ENCODE results near the gene ABCC5. TPM values are rescaled to one million over a fixed set of nuclear protein-coding genes. Genes with fewer than 3 reads are reported as not detected.

Gene ABCC5
- total RNA-seq, 2 experiments from 2014 or later = 13.3 to 15.6 TPM

GRCh38 chr3:183987000-183987600 is 30.6 kb downstream of the ABCC5 start:
- CTCF ChIA-PET = no interaction called here
- Mint-ChIP-seq H3K36me3 (peaks cover 25% of the 10 kb centered on the region), H3K27me3 (no peaks in the 10 kb centered on the region), H3K4me3 (no peak overlapping the region), H3K27ac (no peak overlapping the region), H3K9me3 (no peaks in the 10 kb centered on the region), H3K4me1 (ENCODE audit: low read depth) (no peaks in the 10 kb centered on the region)
- no peak for DNase-seq
- intact Hi-C loops (cut with micrococcal nuclease) = no loop called here
- POLR2A ChIA-PET = no interaction called here

- intact Hi-C loops (cut with micrococcal nuclease) = no loop called here
- ChIA-PET POLR2A (no interaction called here), CTCF (no interaction called here)
- no peaks in the 10 kb centered on the region for H3K9me3 Mint-ChIP-seq
- no peaks in the 10 kb centered on the region for H3K4me1 Mint-ChIP-seq (ENCODE audit: low read depth)
- no peaks in the 10 kb centered on the region for H3K27me3 Mint-ChIP-seq
- no peak overlapping the region for H3K27ac Mint-ChIP-seq
- H3K4me3 Mint-ChIP-seq = no peak overlapping the region
- no peak for DNase-seq
- H3K36me3 Mint-ChIP-seq = peaks cover 25% of the 10 kb centered on the region
Observed at GRCh38 chr3:183984749-183985729, 32.6 kb downstream of the ABCC5 start.

GRCh38 chr3:183984127-183984740 is 33.5 kb downstream of the ABCC5 start:
- Mint-ChIP-seq H3K27ac (no peak overlapping the region), H3K36me3 (peaks cover 25% of the 10 kb centered on the region), H3K9me3 (no peaks in the 10 kb centered on the region), H3K4me3 (no peak overlapping the region), H3K27me3 (no peaks in the 10 kb centered on the region), H3K4me1 (ENCODE audit: low read depth) (no peaks in the 10 kb centered on the region)
- ChIA-PET CTCF (no interaction called here), POLR2A (no interaction called here)
- intact Hi-C loops (cut with micrococcal nuclease) = no loop called here
- DNase-seq = no peak

- ChIA-PET POLR2A (no interaction called here), CTCF (no interaction called here)
- Mint-ChIP-seq H3K4me1 (ENCODE audit: low read depth) (no peaks in the 10 kb centered on the region), H3K36me3 (peaks cover 10% of the 10 kb centered on the region), H3K9me3 (no peaks in the 10 kb centered on the region), H3K27ac (no peak overlapping the region), H3K4me3 (no peak overlapping the region), H3K27me3 (no peaks in the 10 kb centered on the region)
- intact Hi-C loops (cut with micrococcal nuclease) = no loop called here
- DNase-seq = no peak
Observed at GRCh38 chr3:183981990-183982644, 35.6 kb downstream of the ABCC5 start.

GRCh38 chr3:183980403-183980802 is 37.3 kb downstream of the ABCC5 start:
- no peak for DNase-seq
- no peak overlapping the region for H3K27ac Mint-ChIP-seq
- CTCF ChIA-PET = no interaction called here

GRCh38 chr3:183975981-183976662 is 41.6 kb downstream of the ABCC5 start:
- H3K4me3 Mint-ChIP-seq = no peak overlapping the region
- intact Hi-C loops (cut with micrococcal nuclease) = no loop called here
- ChIA-PET POLR2A (no interaction called here), CTCF (interaction anchor here (0.6 kb wide), 2 partner anchors 30 to 41 kb away, joined by 3 read pairs; no protein-coding TSS in a partner anchor)
- no peak for DNase-seq
- no peaks in the 10 kb centered on the region for H3K27me3 Mint-ChIP-seq
- no peak overlapping the region for H3K27ac Mint-ChIP-seq
- no peaks in the 10 kb centered on the region for H3K9me3 Mint-ChIP-seq
- H3K4me1 Mint-ChIP-seq (ENCODE audit: low read depth) = no peaks in the 10 kb centered on the region
- peaks cover 6% of the 10 kb centered on the region for H3K36me3 Mint-ChIP-seq

More at GRCh38 chr3:183980403-183980802, 37.3 kb downstream of the ABCC5 start:
- Mint-ChIP-seq H3K4me3 (no peak overlapping the region), H3K36me3 (peaks cover 14% of the 10 kb centered on the region), H3K9me3 (no peaks in the 10 kb centered on the region), H3K27me3 (no peaks in the 10 kb centered on the region), H3K4me1 (ENCODE audit: low read depth) (no peaks in the 10 kb centered on the region)
- intact Hi-C loops (cut with micrococcal nuclease) = no loop called here
- POLR2A ChIA-PET = no interaction called here

GRCh38 chr3:183968666-183969245 is 48.9 kb downstream of the ABCC5 start:
- no peak for DNase-seq
- H3K36me3 Mint-ChIP-seq = peaks cover 9% of the 10 kb centered on the region
- ChIA-PET CTCF (interaction anchor here (0.7 kb wide), 1 partner anchor 780 kb away, joined by 3 read pairs; no protein-coding TSS in a partner anchor), POLR2A (no interaction called here)
- H3K27ac Mint-ChIP-seq = no peak overlapping the region
- no peaks in the 10 kb centered on the region for H3K4me1 Mint-ChIP-seq (ENCODE audit: low read depth)
- H3K4me3 Mint-ChIP-seq = no peak overlapping the region
- intact Hi-C loops (cut with micrococcal nuclease) = no loop called here
- no peaks in the 10 kb centered on the region for H3K9me3 Mint-ChIP-seq
- no peaks in the 10 kb centered on the region for H3K27me3 Mint-ChIP-seq

- intact Hi-C loops (cut with micrococcal nuclease) = no loop called here
- POLR2A ChIA-PET = no interaction called here
Observed at GRCh38 chr3:183967693-183968092, 50.0 kb downstream of the ABCC5 start.

GRCh38 chr3:183966361-183966791 is 51.3 kb downstream of the ABCC5 start:
- no peaks in the 10 kb centered on the region for H3K27me3 Mint-ChIP-seq
- DNase-seq = no peak

More at GRCh38 chr3:183967693-183968092, 50.0 kb downstream of the ABCC5 start:
- H3K27me3 Mint-ChIP-seq = no peaks in the 10 kb centered on the region
- H3K4me3 Mint-ChIP-seq = no peak overlapping the region
- peaks cover 9% of the 10 kb centered on the region for H3K36me3 Mint-ChIP-seq
- H3K27ac Mint-ChIP-seq = no peak overlapping the region
- CTCF ChIA-PET = no interaction called here
- no peak for DNase-seq
- H3K9me3 Mint-ChIP-seq = no peaks in the 10 kb centered on the region
- no peaks in the 10 kb centered on the region for H3K4me1 Mint-ChIP-seq (ENCODE audit: low read depth)

GRCh38 chr3:183962807-183963206 is 54.9 kb downstream of the ABCC5 start:
- intact Hi-C loops (cut with micrococcal nuclease) = no loop called here
- POLR2A ChIA-PET = no interaction called here
- Mint-ChIP-seq H3K36me3 (peaks cover 13% of the 10 kb centered on the region), H3K27ac (no peak overlapping the region), H3K4me1 (ENCODE audit: low read depth) (no peaks in the 10 kb centered on the region), H3K4me3 (no peak overlapping the region), H3K9me3 (no peaks in the 10 kb centered on the region), H3K27me3 (no peaks in the 10 kb centered on the region)
- CTCF ChIA-PET = no interaction called here
- DNase-seq = no peak

More at GRCh38 chr3:183966361-183966791, 51.3 kb downstream of the ABCC5 start:
- Mint-ChIP-seq H3K27ac (no peak overlapping the region), H3K4me1 (ENCODE audit: low read depth) (no peaks in the 10 kb centered on the region), H3K9me3 (no peaks in the 10 kb centered on the region), H3K36me3 (peaks cover 7% of the 10 kb centered on the region), H3K4me3 (no peak overlapping the region)
- ChIA-PET POLR2A (no interaction called here), CTCF (no interaction called here)
- intact Hi-C loops (cut with micrococcal nuclease) = no loop called here

GRCh38 chr3:183959214-183959613 is 58.5 kb downstream of the ABCC5 start:
- no peak for DNase-seq
- no peaks in the 10 kb centered on the region for H3K4me1 Mint-ChIP-seq (ENCODE audit: low read depth)
- H3K4me3 Mint-ChIP-seq = no peak overlapping the region
- no peaks in the 10 kb centered on the region for H3K27me3 Mint-ChIP-seq
- H3K27ac Mint-ChIP-seq = no peak overlapping the region
- intact Hi-C loops (cut with micrococcal nuclease) = no loop called here
- CTCF ChIA-PET = no interaction called here
- peaks cover 11% of the 10 kb centered on the region for H3K36me3 Mint-ChIP-seq
- POLR2A ChIA-PET = no interaction called here
- no peaks in the 10 kb centered on the region for H3K9me3 Mint-ChIP-seq
